ENCODE results near the gene KCNK7.

The KCNK7 gene

DNA sequence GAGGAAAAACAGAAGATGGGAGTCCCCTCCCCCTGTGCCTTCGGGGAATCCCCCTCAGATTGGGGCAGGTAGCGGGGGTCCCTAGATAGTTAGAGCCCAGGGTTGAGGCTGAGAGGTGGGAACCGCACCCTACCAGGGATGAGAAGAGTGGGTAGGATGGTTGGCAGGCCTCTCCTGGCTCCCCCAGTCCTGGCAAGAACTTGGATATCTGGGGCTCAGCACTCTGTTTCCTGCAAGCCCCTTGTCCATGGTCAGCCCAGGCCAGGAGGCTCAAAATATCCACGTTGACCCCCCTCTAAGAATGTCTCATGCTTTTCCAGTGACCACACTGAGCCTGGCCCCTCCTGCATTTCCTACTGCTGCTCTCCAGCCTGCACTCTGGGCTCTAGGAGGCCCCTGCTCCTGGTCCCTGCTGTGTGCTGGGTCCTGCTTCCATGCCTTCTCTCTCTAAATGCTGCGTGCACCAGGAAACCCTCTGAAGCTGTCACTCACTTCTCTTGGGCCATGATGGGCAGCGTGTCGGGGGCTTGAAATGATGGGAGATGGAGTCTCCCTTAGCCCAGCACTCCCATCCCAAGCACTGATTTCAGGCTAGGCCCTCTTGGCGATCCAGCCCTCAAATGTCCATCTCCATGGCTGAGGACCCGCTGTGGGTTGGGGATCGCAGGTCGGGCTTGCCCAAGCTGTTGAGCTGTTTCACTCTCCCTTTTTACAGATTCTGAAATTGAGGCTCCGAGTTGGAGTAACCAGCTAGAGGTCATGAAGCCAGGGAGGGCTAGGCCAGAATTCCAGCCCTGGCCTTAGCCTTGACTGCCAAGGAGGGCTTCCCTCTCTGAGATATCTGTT is 16.4 kb upstream of the KCNK7 start:
- in situ Hi-C loops (cut with MboI; ENCODE audit: low sequenced_read_pairs), result no loop called here

DNA sequence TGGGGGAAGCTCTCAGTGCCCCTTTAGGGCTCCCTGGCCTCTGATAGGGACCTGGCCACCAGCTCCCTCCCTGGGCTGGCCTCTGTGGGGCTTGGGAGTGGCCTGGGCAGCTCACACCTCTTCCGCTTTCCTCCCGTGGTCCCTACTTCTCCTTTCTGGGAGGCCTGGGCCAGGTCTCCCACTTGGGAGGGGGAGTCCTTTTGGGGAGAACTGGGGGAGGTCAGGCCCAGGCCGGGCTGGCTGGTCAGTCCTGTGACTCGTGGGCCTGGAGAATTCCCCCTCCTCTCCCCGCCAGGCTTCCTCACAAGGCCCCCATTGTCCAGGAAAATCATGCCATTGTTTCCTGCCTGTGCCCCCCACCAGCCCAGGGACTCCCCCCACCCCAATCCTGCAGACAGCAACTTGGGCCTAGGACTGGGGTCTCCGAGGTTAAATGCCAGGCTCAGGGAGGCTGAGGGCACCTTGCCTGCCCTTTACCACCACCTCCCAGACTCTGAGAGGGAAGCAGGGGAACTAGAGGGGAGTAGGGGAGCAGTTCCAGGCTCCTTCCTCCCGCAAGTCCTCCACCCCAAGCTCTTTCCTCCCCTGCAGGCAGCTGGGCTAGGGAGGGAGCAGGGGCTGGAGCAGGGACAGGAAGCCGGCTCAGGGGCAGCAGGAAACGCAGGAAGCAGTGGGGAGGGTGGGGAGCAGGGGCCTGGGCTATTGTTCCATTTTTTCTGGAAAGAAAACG is 15.6 kb upstream of the KCNK7 start:
- in situ Hi-C loops (cut with MboI; ENCODE audit: low sequenced_read_pairs), result no loop called here

DNA sequence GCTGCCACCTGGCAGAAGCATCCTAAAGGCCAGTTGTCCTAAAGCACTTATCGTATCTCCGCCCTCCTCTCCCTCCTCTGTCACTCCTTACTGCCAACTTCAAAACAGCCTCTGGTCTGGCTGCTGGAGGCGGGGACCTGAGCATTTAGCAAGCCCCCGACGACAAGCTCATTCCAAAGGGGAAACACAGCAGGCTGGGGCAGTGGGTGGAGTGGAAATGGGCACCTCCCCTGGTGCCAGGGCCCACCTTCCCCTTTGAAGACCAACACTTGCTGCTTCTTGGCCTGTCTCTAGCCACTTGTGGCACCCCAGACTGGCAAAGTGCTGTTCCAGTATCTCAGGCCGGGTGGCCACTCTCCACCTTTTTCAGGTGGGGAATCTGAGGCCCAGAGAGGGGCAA is 14.8 kb upstream of the KCNK7 start:
- in situ Hi-C loops (cut with MboI; ENCODE audit: low sequenced_read_pairs), result no loop called here

DNA sequence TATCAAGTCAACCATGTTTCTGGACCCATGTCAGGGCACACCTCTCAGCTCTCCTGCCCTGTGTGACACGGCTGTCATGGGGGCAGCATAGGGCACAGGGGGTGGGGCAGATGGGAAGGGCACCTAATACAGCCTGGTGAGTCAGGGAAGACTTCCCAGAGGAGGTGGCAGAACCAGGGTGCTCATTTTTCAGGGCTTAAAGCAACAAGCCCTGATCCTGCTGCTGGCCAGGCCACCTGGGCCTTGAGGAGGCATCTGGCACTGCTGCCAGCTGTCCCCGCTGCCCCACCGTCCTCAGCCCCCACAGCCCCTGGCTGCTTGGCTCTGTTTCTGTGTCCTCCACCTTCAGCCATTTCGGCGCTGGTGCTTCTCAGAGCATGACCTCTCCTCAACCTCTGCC is 14.1 kb upstream of the KCNK7 start:
- in situ Hi-C loops (cut with MboI; ENCODE audit: low sequenced_read_pairs), result no loop called here

DNA sequence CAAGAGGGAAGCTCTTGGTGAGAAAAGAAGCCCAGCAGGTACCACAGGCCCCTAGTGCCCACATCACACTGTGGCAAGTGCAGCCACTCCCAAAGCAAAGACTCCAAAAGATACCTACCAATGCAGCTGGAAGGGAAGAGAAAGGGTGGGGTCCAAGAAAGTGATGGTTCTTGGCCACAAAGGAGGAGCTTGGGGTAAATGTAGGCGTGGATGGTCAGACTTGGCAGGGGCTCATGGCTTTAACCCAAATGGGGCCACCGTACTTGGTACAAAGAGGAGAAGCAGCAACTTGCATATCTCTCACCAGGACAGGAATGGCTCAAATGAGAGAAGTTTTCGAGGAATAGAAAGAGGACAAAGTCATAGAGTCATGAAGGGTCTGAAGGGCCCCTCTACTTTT is 13.6 kb upstream of the KCNK7 start:
- in situ Hi-C loops (cut with MboI; ENCODE audit: low sequenced_read_pairs), result no loop called here

DNA sequence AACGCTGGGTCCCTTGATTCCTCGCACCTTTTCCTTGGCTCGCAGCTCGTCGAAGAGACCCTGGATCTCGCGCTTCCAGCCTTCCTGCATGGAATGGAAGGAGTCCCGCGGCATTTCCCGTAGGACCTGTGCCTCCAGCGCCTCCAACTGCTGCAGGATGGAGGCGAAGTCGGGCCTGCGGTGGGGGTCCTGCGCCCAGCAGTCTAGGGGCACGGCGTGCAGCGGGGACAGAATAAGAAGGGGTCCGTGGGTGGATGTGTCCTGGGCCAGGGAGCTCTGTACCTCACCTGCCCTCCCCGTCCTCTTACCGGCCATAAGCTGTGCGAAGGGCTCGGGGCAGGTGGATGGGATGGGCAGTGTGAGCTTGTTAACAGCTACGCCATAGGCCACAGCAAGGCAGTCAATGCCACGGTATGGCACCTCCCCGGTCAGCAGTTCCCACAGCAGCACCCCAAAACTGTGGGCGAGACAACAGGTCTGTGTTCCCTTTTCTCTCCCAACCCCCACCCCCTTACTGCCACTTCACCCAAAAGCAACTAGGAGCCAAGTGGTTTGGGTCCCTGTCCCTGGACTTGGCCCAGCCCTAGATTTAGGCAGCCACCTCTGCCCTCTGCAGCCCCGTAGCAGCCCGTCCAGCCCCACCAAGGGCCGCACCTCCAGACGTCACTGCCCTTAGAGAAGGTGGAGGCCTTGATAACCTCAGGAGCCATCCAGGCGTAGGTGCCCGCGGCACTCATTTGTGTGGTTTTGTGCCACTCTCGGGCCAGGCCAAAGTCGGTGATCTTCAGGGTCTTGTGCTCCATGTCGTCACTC is 12.2 kb upstream of the KCNK7 start:
- in situ Hi-C loops (cut with MboI; ENCODE audit: low sequenced_read_pairs), result no loop called here

DNA sequence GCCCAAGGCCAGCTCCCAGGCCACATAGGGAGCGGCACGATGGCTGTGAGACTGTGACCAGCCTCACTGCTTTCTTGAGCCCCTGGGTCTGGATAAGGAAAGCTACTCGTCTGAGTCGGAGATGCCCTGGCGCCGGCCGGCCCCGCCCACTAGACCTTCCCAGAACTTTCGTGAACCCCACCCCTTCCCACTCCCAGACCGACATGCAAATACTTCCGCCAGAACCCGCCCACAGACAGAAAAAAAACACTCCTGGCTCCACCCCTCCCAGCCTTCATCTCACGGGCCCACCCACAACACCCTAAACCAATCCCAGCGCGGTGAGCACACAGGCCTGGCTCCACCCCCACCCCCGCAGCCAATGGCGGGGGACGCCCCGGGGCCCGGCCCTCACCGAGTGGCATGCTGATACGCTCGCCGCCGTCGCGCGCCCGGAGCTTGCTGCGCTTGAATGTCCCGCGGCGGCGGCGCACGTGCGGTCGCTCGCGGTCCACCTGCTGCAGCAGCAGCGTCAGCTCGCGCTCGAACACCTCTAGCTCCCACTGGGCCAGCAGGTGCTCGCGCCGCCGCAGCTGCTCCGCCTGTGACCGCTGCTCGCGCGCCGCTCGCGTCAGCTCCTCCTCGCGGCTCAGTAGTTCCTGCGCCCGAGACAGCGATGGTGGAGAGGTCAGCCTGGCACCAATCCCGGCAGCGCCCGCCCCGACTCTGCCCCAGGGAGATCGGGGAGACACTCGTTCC is 11.4 kb upstream of the KCNK7 start:
- in situ Hi-C loops (cut with MboI; ENCODE audit: low sequenced_read_pairs), result no loop called here

DNA sequence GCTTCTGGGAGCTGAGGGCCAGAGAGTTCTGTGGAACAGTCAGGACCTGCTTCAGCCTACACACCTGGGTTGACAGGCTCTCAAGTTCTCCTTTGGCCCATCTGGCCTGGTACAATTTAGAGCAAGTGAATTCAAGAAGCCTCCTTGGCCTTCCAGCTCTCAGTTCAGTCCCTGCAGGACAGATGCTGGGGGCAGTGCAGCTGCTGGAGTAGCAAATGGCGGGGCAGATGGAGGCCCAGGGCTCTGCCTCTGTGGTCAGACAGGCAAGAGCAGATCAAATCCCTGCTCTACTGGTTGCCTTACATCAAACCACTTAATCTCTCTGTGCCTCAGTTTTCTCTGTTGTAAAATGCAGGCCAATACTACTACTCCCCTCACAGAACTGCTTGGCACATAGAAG is 8.7 kb upstream of the KCNK7 start:
- in situ Hi-C loops (cut with MboI; ENCODE audit: low sequenced_read_pairs), result no loop called here

DNA sequence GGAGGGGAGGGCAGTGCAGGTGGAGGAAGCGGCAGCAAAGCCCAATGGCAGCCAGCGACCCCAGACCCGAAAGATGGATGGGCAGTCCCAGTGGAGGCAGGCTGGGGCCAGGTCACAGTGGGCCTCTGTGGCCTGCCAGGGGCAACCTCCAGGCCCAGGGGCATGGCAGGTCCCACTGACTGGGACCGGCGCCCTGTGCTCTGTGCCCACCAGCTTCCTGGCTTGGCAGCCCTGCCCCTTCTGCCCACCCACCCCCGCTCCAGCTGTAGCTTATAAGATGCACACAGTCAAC is 4.3 kb upstream of the KCNK7 start:
- in situ Hi-C loops (cut with MboI; ENCODE audit: low sequenced_read_pairs), result no loop called here

DNA sequence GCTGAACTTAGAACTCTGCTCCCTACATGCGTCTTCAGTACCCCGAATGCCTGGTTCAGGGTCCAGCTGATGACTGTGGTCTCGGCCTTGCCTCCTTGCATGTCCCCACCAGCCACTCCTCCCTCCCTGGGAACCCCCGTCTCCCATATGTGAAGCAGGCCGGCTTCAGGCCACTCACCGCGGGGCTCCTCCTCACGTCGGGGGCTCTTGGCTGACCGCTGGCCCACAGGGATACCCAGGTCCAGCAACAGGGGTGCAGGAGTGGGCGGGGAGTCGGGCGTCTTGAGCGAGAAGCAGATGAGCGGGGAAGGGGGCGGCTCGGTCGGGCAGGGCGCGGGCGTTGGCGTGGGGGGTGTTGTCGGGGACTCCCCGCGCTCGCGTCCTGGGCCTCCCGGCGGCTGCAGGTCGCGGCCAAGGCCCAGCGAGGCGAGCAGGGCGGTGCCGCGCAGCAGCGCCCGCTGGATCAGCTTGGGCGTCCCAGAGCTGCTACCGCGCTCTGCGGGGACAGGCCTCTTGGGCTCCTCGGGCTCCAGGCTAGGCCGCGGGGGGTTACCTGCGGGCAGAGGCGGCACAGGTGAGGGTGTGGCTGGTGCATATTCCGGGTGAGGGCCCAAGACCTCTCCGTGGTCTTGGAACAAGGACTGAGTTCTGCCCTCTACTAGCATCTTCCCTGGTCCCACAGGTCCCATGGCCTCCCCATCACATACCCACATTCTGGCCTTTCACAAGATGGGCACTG is 3.8 kb upstream of the KCNK7 start:
- in situ Hi-C loops (cut with MboI; ENCODE audit: low sequenced_read_pairs), result no loop called here

DNA sequence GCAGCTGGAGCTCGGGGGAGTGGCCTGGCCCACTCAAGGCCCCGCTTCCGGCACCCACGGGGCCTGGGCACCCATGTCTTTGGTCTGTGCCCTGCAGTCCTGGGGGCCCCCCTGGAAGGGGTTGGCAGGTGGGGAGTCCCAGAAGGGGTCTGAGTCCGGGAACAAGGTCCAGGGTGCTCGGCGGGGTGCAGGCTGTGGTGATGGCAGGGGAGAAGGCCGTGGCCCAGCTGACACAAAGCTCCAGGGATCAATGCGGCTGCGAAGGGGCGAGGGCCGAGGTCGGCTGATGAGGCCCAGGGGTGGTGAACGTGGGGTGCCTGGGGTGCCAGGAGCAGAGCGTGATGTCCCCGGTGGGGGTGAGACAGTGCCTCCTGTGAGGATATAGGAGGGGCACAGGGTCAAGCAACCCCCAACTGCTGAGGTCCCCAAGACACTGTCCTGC is 2.7 kb upstream of the KCNK7 start:
- in situ Hi-C loops (cut with MboI; ENCODE audit: low sequenced_read_pairs), result no loop called here

DNA sequence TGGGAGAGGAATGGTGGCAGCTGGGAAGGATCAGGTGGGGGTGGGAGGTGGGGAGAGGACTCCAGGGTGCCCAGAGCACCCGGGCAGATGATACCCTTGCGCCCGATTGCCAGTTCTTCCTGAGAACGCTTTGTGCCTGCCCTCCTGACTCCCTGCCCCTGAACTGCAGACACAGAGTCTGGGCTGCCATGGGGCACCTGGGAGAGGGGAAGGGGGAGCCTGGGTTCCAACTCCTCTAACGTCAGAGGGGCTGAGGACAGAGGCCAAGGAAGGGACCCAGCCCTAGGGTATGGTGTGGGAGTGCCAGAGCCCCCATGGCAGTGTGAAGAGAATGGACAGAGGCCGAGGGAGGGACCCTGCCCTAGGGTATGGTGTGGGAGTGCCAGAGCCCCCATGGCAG is 920 bp upstream of the KCNK7 start:
- in situ Hi-C loops (cut with MboI; ENCODE audit: low sequenced_read_pairs), result no loop called here

DNA sequence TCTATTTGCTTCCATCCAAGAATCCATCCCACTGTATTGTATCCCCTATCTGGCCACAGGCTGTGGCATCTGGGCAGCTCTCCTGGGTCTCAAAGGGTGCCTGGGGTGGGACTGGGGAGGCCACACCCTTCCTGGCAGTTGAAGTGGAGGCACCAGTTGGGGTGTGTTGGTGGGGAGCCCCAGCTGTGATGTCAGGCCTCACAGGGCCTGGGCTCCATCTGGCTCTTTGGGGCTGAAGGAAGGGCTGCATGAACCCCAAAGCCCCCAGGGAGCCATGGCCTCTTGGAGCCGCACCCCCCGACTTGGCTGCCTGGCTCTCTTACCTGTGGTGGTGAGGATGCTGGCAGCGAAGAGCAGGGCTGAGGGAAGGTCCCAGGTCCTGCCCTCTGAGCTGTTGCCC is 469 bp downstream of the KCNK7 start:
- in situ Hi-C loops (cut with MboI; ENCODE audit: low sequenced_read_pairs), result no loop called here

DNA sequence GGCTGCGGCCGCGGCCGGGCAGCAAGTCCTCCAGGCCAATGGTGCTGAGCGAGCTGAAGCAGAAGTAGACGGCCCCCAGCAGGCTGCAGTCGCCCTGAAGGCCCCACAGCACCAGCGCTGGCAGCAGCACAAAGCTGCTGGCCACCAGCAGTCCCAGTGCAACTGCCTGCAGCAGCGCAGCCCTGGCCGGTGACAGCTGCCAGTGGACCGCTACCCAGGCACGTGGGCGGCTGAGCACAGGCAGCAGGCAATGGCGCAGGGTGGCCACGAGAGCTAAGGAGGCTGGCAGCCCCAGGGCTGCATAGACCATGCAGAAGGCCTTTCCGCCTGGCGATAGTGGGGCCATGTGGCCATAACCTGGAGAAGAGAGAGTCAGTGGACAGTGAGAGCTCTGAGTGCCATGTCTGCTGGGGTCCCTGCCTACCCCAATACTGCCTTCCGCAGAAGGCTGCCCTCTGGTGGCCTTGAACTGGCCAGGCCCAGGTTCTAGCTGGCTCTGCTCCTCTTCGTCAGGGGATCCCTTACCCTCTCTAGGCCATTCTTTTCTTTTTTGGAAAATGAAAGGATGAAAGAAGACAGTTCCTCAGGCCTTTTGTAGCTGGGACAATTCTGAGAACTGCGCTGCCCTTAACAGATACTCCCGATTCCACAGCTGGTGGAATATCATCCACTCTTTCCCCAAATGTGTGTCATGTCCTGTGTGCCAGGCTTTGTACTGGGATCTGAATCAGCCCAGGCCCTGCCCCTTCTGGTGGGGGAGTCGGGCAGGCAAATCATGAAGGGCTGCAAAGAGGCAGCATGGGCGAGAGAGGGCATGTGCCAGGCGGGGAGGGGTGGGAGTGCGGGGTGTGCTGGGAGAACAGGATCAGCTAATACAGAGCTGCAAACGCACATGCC is 1.8 kb downstream of the KCNK7 start:
- in situ Hi-C loops (cut with MboI; ENCODE audit: low sequenced_read_pairs), result no loop called here

DNA sequence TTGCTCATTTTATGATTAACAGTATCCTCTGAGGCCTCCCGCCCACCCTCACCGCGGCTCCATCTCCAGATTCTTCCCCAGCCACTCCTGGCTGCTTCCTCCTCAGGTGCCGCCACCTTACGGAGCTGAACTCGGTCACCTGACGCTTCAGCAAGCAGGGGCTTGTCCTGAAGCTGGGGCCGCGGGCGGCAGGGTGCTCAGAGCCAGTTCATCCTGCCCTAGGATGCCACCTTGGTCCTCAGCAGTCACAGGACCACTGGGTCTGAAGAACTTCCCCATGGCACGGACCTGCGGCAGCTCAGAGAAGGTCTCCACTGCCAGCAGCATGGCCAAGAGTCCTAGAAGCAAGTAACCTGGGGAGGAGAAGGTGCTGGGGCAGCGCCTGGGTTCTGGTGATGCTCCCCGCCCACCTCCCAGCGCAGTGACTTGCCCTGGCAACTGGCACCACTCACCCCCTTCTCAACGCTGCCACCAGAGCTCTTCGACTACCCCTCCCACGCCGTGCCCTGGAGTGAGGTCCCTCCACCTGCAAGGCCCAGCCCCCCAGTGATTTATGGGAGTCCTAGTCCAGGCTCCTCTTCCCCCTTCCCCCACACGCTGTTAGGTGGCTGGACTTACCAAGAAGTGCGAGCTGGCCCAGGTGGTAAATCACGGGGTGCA is 2.6 kb downstream of the KCNK7 start:
- in situ Hi-C loops (cut with MboI; ENCODE audit: low sequenced_read_pairs), result no loop called here

DNA sequence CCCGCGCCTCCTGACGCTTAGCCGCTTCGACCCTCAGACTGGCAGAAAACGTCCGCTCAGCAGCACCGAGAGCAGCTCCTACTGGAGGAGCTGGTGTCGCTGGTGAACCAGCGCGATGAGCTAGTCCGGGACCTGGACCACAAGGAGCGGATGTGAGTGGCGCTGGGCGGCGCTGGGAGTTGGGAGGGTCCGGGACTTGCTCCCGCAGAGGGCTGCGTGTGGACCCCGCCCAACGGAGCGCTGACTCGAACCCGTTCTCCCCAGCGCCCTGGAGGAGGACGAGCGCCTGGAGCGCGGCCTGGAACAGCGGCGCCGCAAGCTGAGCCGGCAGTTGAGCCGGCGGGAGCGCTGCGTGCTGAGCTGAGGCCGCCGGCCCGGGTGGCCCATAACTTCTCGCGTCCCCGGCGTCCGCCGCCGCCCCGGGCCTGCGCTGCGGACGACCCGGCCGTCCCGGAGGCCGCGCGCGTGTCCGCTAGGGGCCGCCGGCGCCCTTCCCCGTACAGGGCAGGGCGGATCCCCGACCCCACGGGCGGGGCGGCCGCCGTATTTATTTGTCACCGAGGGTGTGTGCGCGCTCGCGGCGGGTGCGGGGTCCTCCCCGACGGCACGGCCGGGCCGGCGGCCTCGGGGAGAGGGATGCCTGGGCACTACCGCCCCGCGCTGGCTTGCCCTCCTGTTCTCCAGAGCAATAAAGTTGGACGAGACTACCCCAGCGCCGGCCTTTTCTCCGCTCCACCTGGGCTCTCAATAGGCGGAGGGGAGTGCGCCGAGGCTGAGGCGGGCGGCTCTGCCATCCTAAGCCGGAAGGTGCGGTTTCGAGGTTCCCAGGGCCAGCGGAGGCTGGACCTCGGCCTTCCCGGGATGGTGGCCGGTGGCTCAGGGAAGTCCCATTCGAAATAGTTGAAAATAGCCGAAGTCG is 3.4 kb downstream of the KCNK7 start:
- in situ Hi-C loops (cut with MboI; ENCODE audit: low sequenced_read_pairs), result no loop called here

DNA sequence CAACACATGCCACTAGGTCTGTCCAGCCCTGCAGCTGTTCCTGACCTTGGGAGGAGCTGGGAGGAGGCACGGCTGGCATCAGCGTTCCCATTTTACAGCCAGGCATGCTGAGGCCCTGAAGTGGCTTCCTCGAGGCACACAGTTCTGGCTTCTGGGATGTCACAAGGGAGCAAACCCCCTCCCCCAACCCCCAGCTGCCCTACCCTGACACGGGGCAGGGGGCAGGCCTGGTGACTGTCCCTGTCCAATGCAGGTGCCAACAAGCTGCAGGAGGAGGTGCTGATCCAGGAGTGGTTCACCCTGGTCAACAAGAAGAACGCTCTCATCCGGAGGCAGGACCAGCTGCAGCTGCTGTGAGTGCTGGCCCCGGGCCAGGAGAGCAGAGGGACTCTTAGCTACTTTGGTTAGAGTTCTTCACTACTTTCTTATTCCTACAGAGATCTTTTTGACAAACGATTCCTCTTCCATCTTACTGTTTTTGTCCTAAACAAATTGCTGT is 5.3 kb downstream of the KCNK7 start:
- in situ Hi-C loops (cut with MboI; ENCODE audit: low sequenced_read_pairs), result no loop called here
